ENCODE measurements around the gene PCDHGB5. TPM values are rescaled to one million over a fixed set of nuclear protein-coding genes. Genes with fewer than 3 reads are reported as not detected.

PCDHGB5 gene
- total and polyA plus RNA-seq, 4 donors, result 1.2 to 14.3 (median 6.3) TPM

GRCh38 chr5:141434006-141434405, 36.3 kb downstream of the PCDHGB5 start:
- no peak overlapping the region for H3K9ac ChIP-seq (ENCODE audit: insufficient read depth in 1 of 2, low read length in 2 of 2)
- peaks cover 4 to 36% (median 12%) of the 10 kb centered on the region in 4 donors for H3K9me3 ChIP-seq (ENCODE audit: control insufficient read depth in 4 of 4, insufficient read depth in 3 of 4, low read length in 3 of 4)
- H3K4me1 ChIP-seq (ENCODE audit: control insufficient read depth in 5 of 5, insufficient read depth in 5 of 5, low read length in 5 of 5), result peaks cover 0 to 5% (median 0%) of the 10 kb centered on the region in 5 donors
- 73 to 85% methylated on average over 2 of the region's 2 CpGs for WGBS, 2 donors
- no peak for DNase-seq
- TF ChIP-seq, protein P1, sequence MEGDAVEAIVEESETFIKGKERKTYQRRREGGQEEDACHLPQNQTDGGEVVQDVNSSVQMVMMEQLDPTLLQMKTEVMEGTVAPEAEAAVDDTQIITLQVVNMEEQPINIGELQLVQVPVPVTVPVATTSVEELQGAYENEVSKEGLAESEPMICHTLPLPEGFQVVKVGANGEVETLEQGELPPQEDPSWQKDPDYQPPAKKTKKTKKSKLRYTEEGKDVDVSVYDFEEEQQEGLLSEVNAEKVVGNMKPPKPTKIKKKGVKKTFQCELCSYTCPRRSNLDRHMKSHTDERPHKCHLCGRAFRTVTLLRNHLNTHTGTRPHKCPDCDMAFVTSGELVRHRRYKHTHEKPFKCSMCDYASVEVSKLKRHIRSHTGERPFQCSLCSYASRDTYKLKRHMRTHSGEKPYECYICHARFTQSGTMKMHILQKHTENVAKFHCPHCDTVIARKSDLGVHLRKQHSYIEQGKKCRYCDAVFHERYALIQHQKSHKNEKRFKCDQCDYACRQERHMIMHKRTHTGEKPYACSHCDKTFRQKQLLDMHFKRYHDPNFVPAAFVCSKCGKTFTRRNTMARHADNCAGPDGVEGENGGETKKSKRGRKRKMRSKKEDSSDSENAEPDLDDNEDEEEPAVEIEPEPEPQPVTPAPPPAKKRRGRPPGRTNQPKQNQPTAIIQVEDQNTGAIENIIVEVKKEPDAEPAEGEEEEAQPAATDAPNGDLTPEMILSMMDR (IDR thresholded peaks at IDR 0.05; ENCODE audit: control extremely low read depth, extremely low read depth), result no peak
- no peak overlapping the region for H3K4me3 ChIP-seq
- H3K27me3 ChIP-seq (ENCODE audit: control insufficient read depth in 3 of 3, insufficient read depth in 3 of 3, low read length in 2 of 3), result no peaks in the 10 kb centered on the region
- peaks cover 0 to 10% (median 0%) of the 10 kb centered on the region in 4 donors for H3K36me3 ChIP-seq (ENCODE audit: control insufficient read depth in 4 of 4, insufficient read depth in 4 of 4, low read length in 4 of 4)
- H3K27ac ChIP-seq (ENCODE audit: low read depth in 1 of 2, low read length in 1 of 2), result no peak overlapping the region
- ATAC-seq (ENCODE audit: insufficient read depth, low FRiP score), result no peak

DNA sequence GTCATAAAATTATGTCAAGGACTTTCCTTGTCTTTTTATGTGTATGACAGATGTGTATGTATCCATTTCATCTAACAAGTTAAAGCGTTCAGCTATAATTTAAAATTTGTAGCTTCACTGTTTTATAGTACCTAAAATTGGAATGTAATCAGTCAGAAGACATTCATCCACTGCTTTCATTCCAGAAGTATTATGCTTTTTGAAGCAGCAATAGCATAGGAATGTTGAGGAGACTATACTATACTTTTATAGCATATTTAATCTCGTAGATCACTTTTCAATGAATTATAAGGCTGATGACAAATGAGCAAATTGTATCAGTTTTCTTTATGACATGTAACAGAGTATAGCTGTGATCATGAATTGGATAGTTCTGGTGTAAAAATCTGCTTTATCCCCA, 39.5 kb downstream of the PCDHGB5 start:
- Histone ChIP-seq H3K9ac (ENCODE audit: insufficient read depth in 1 of 2, low read length in 2 of 2) (no peak overlapping the region), H3K36me3 (ENCODE audit: control insufficient read depth in 4 of 4, insufficient read depth in 4 of 4, low read length in 4 of 4) (peaks cover 0 to 18% (median 2%) of the 10 kb centered on the region in 4 donors), H3K27ac (ENCODE audit: low read depth in 1 of 2, low read length in 1 of 2) (no peak overlapping the region), H3K27me3 (ENCODE audit: control insufficient read depth in 3 of 3, insufficient read depth in 3 of 3, low read length in 2 of 3) (no peaks in the 10 kb centered on the region), H3K4me3 (no peak overlapping the region), H3K9me3 (ENCODE audit: control insufficient read depth in 4 of 4, insufficient read depth in 3 of 4, low read length in 3 of 4) (peaks cover 7 to 35% (median 17%) of the 10 kb centered on the region in 4 donors), H3K4me1 (ENCODE audit: control insufficient read depth in 5 of 5, insufficient read depth in 5 of 5, low read length in 5 of 5) (peaks cover 0 to 2% (median 0%) of the 10 kb centered on the region in 5 donors)
- WGBS, 2 donors, result 94% methylated on average over 2 of the region's 2 CpGs
- TF ChIP-seq, protein P1 (IDR thresholded peaks at IDR 0.05; ENCODE audit: control extremely low read depth, extremely low read depth), result no peak
- ATAC-seq (ENCODE audit: insufficient read depth, low FRiP score) (no peak), DNase-seq (no peak)

DNA sequence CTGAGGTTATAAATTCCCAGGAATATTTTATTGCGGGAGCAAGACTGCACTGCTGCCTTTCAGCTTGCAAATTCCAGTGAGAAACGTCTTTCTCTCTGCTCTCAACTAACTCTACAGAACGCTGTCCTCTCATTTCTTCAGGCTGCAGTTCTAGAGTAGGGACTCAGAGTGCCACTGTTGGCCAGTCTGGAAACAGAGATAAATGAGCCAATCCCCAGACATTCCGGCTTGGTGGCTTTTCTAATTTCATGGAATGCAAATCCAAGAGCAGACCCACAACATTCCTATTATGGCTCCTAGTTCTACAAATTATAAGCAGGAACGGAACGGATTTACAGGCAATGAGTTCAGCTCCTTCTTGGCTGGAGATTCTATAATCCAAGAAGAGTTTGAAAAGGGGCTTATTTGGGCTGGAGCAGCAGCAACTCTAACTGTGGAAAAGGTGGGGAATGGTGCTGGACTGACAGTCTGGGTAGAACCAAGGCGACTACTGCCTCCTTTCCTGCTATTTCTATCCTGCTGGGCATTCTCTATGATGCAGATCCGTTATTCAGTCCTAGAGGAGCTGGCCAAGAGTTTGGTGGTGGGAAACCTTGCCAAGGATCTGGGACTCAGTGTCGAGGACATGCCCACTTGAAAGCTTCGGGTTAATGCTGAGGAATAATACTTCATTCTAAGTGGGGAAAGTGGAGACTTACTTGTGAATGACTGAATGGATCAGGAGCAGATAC, 41.8 kb downstream of the PCDHGB5 start:
- Histone ChIP-seq H3K4me1 (ENCODE audit: control insufficient read depth in 5 of 5, insufficient read depth in 5 of 5, low read length in 5 of 5) (no peaks in the 10 kb centered on the region), H3K27me3 (ENCODE audit: control insufficient read depth in 3 of 3, insufficient read depth in 3 of 3, low read length in 2 of 3) (no peaks in the 10 kb centered on the region), H3K4me3 (no peak overlapping the region), H3K36me3 (ENCODE audit: control insufficient read depth in 4 of 4, insufficient read depth in 4 of 4, low read length in 4 of 4) (peaks cover 0 to 18% (median 2%) of the 10 kb centered on the region in 4 donors), H3K9me3 (ENCODE audit: control insufficient read depth in 4 of 4, insufficient read depth in 3 of 4, low read length in 3 of 4) (peaks cover 10 to 25% (median 18%) of the 10 kb centered on the region in 4 donors), H3K27ac (ENCODE audit: low read depth in 1 of 2, low read length in 1 of 2) (no peak overlapping the region), H3K9ac (ENCODE audit: insufficient read depth in 1 of 2, low read length in 2 of 2) (no peak overlapping the region)
- TF ChIP-seq, protein P1 (IDR thresholded peaks at IDR 0.05; ENCODE audit: control extremely low read depth, extremely low read depth), result no peak
- 66 to 73% methylated on average over 10 of the region's 10 CpGs for WGBS, 2 donors
- DNase-seq (no peak), ATAC-seq (ENCODE audit: insufficient read depth, low FRiP score) (no peak)
